Measurements from ENCODE around the gene CLSTN1. TPM values are rescaled to one million over a fixed set of nuclear protein-coding genes. Genes with fewer than 3 reads are reported as not detected.
"Not testable (repeated sequence)": the region's sequence is repeated elsewhere in the genome, so short reads cannot be mapped to it uniquely, and the experiment has no call there.

The CLSTN1 gene
- total and polyA plus RNA-seq, 10 donors = 28.8 to 70.7 (median 60.5) TPM

GRCh38 chr1:9797049-9797448 lies 26.7 kb downstream of the CLSTN1 start:
- H3K9me3 ChIP-seq = no peaks in the 10 kb centered on the region
- H3K36me3 ChIP-seq = no peaks in the 10 kb centered on the region
- H3K27me3 ChIP-seq (replicated peaks in 1 of 7) = no peaks in the 10 kb centered on the region
- no peak for DNase-seq
- H3K27ac ChIP-seq = no peak overlapping the region
- peaks cover 6 to 92% (median 40%) of the 10 kb centered on the region in 6 donors for H3K4me1 ChIP-seq
- TF ChIP-seq CTCF (IDR thresholded peaks at IDR 0.05 in 8 of 11, conservative IDR thresholded peaks at IDR 0.05 in 3 of 11) (no peak), POLR2AphosphoS5 (IDR thresholded peaks at IDR 0.05) (no peak), POLR2A (IDR thresholded peaks at IDR 0.05) (no peak)
- intact Hi-C loops (cut with DNase I; ENCODE audit: low total_unique reads) = no loop called here
- no peak overlapping the region for H3K4me3 ChIP-seq

GRCh38 chr1:9794081-9794480 lies 29.7 kb downstream of the CLSTN1 start:
- intact Hi-C loops (cut with DNase I; ENCODE audit: low total_unique reads) = no loop called here
- no peaks in the 10 kb centered on the region for H3K9me3 ChIP-seq
- peaks cover 6 to 69% (median 23%) of the 10 kb centered on the region in 6 donors for H3K4me1 ChIP-seq
- DNase-seq = no peak
- no peak overlapping the region for H3K27ac ChIP-seq
- no peak for TF ChIP-seq POLR2A (IDR thresholded peaks at IDR 0.05)
- TF ChIP-seq POLR2AphosphoS5 (IDR thresholded peaks at IDR 0.05) = no peak
- TF ChIP-seq CTCF (IDR thresholded peaks at IDR 0.05 in 8 of 11, conservative IDR thresholded peaks at IDR 0.05 in 3 of 11) = no peak
- 83 to 91% (median 84%) methylated on average over 6 of the region's 6 CpGs for WGBS, 5 donors
- H3K27me3 ChIP-seq (replicated peaks in 1 of 7) = no peaks in the 10 kb centered on the region
- no peak overlapping the region for H3K4me3 ChIP-seq
- H3K36me3 ChIP-seq = no peaks in the 10 kb centered on the region

- Histone ChIP-seq H3K9me3 (no peaks in the 10 kb centered on the region), H3K4me3 (no peak overlapping the region), H3K4me1 (peaks cover 2 to 64% (median 15%) of the 10 kb centered on the region in 6 donors), H3K27ac (no peak overlapping the region), H3K27me3 (replicated peaks in 1 of 7) (no peaks in the 10 kb centered on the region), H3K36me3 (no peaks in the 10 kb centered on the region)
- no peak for TF ChIP-seq CTCF (IDR thresholded peaks at IDR 0.05 in 8 of 11, conservative IDR thresholded peaks at IDR 0.05 in 3 of 11)
- TF ChIP-seq POLR2AphosphoS5 (IDR thresholded peaks at IDR 0.05) = no peak
- TF ChIP-seq POLR2A (IDR thresholded peaks at IDR 0.05) = no peak
- intact Hi-C loops (cut with DNase I; ENCODE audit: low total_unique reads) = no loop called here
- no peak for DNase-seq
- 90 to 94% (median 93%) methylated on average over 15 of the region's 15 CpGs for WGBS, 5 donors
Observed at GRCh38 chr1:9793291-9793690, 30.5 kb downstream of the CLSTN1 start.

GRCh38 chr1:9792156-9793042 lies 31.4 kb downstream of the CLSTN1 start:
- no peaks in the 10 kb centered on the region for H3K36me3 ChIP-seq
- peaks cover 0 to 64% (median 17%) of the 10 kb centered on the region in 6 donors for H3K4me1 ChIP-seq
- no peaks in the 10 kb centered on the region for H3K27me3 ChIP-seq (replicated peaks in 1 of 7)
- intact Hi-C loops (cut with DNase I; ENCODE audit: low total_unique reads) = no loop called here
- H3K27ac ChIP-seq = no peak overlapping the region
- no peak overlapping the region for H3K4me3 ChIP-seq
- no peak for DNase-seq
- TF ChIP-seq POLR2AphosphoS5 (IDR thresholded peaks at IDR 0.05) (no peak), CTCF (IDR thresholded peaks at IDR 0.05 in 8 of 11, conservative IDR thresholded peaks at IDR 0.05 in 3 of 11) (no peak), POLR2A (IDR thresholded peaks at IDR 0.05) (no peak)
- WGBS, 5 donors = 77 to 86% (median 84%) methylated on average over 14 of the region's 14 CpGs
- H3K9me3 ChIP-seq = no peaks in the 10 kb centered on the region

- H3K27me3 ChIP-seq (replicated peaks in 1 of 7); H3K9me3 ChIP-seq; H3K4me3 ChIP-seq; DNase-seq; H3K36me3 ChIP-seq; intact Hi-C loops (cut with DNase I; ENCODE audit: low total_unique reads); H3K27ac ChIP-seq: not testable (repeated sequence)
- peaks cover 6 to 69% (median 28%) of the 10 kb centered on the region in 6 donors for H3K4me1 ChIP-seq
- WGBS, 5 donors = 90 to 97% (median 92%) methylated on average over 4 of the region's 4 CpGs
Observed at GRCh38 chr1:9789700-9790099, 34.1 kb downstream of the CLSTN1 start.

All from spleen (tissue), 11 donors.